DMS53 treated with DMSO at 0.1 percent for 48 hours (cell line): Measurements from ENCODE around the gene RFTN1.

Experiments
- DNase-seq: peaks from one replicate; lab custom pipeline; 2025; ENCODE audit not compliant: unreplicated experiment; lab: John Stamatoyannopoulos, UW

RFTN1 gene

GRCh38 chr3:16383864-16384263 lies 129.6 kb downstream of the RFTN1 start:
- no peak for DNase-seq

GRCh38 chr3:16382845-16383244 lies 130.7 kb downstream of the RFTN1 start:
- DNase-seq = no peak

GRCh38 chr3:16381426-16381825 lies 132.1 kb downstream of the RFTN1 start:
- DNase-seq = no peak

- DNase-seq = no peak
Observed at GRCh38 chr3:16380421-16380820, 133.1 kb downstream of the RFTN1 start.

- no peak for DNase-seq
Observed at GRCh38 chr3:16379838-16380237, 133.7 kb downstream of the RFTN1 start.

- no peak for DNase-seq
Observed at GRCh38 chr3:16378920-16379319, 134.6 kb downstream of the RFTN1 start.

GRCh38 chr3:16378415-16378814 lies 135.1 kb downstream of the RFTN1 start:
- DNase-seq = no peak

GRCh38 chr3:16377847-16378302 lies 135.6 kb downstream of the RFTN1 start:
- DNase-seq = no peak

GRCh38 chr3:16377196-16377595 lies 136.3 kb downstream of the RFTN1 start:
- DNase-seq = no peak

GRCh38 chr3:16375891-16376290 lies 137.6 kb downstream of the RFTN1 start:
- DNase-seq = no peak

GRCh38 chr3:16374935-16375245 lies 138.6 kb downstream of the RFTN1 start:
- DNase-seq = no peak

- no peak for DNase-seq
Observed at GRCh38 chr3:16374047-16374934, 139.2 kb downstream of the RFTN1 start.

- DNase-seq = no peak
Observed at GRCh38 chr3:16373341-16373946, 140.1 kb downstream of the RFTN1 start.

- no peak for DNase-seq
Observed at GRCh38 chr3:16372362-16373292, 140.9 kb downstream of the RFTN1 start.

- DNase-seq = no peak
Observed at GRCh38 chr3:16370872-16371740, 142.4 kb downstream of the RFTN1 start.

- DNase-seq = no peak
Observed at GRCh38 chr3:16370503-16370871, 143.0 kb downstream of the RFTN1 start.

- no peak for DNase-seq
Observed at GRCh38 chr3:16369885-16370284, 143.6 kb downstream of the RFTN1 start.

GRCh38 chr3:16369276-16369675 lies 144.2 kb downstream of the RFTN1 start:
- DNase-seq = no peak

GRCh38 chr3:16366581-16366980 lies 146.9 kb downstream of the RFTN1 start:
- no peak for DNase-seq

GRCh38 chr3:16365491-16366128 lies 147.9 kb downstream of the RFTN1 start:
- no peak for DNase-seq
